Measurements from ENCODE around the gene TNFSF12. TPM values are rescaled to one million over a fixed set of nuclear protein-coding genes. Genes with fewer than 3 reads are reported as not detected.
A peak's percentile ranks its signal among the peaks of the same experiment; 100 is the strongest.

TNFSF12 gene
- total RNA-seq, 3 donors from 2014 or later = 39.3 to 65.3 (median 41.1) TPM

GRCh38 chr17:7538891-7539545 lies 9.8 kb upstream of the TNFSF12 start:
- DNase-seq (ENCODE audit: low spot score in 2 of 2) = no peak
- no peaks in the 10 kb centered on the region for H3K4me1 ChIP-seq
- intact Hi-C loops (cut with DNase I; ENCODE audit: low total_unique reads) = no loop called here

GRCh38 chr17:7541074-7541621 lies 7.7 kb upstream of the TNFSF12 start:
- TF ChIP-seq CTCF (IDR thresholded peaks at IDR 0.05) = no peak
- TF ChIP-seq POLR2AphosphoS5 (IDR thresholded peaks at IDR 0.05) = no peak
- TF ChIP-seq POLR2A (IDR thresholded peaks at IDR 0.05) = no peak
- DNase-seq (ENCODE audit: low spot score in 2 of 2) = no peak
- Histone ChIP-seq H3K4me1 (no peaks in the 10 kb centered on the region), H3K27ac (no peak overlapping the region), H3K9me3 (peaks cover 0 to 6% of the 10 kb centered on the region in 2 donors), H3K36me3 (no peaks in the 10 kb centered on the region), H3K27me3 (no peaks in the 10 kb centered on the region), H3K4me3 (no peak overlapping the region)
- intact Hi-C loops (cut with DNase I; ENCODE audit: low total_unique reads) = no loop called here

More at GRCh38 chr17:7538891-7539545, 9.8 kb upstream of the TNFSF12 start:
- Histone ChIP-seq H3K9me3 (peaks cover 0 to 6% of the 10 kb centered on the region in 2 donors), H3K27me3 (no peaks in the 10 kb centered on the region), H3K27ac (no peak overlapping the region), H3K4me3 (no peak overlapping the region), H3K36me3 (no peaks in the 10 kb centered on the region)
- TF ChIP-seq POLR2AphosphoS5 (IDR thresholded peaks at IDR 0.05) (no peak), CTCF (IDR thresholded peaks at IDR 0.05) (no peak), POLR2A (IDR thresholded peaks at IDR 0.05) (no peak)

- Histone ChIP-seq H3K27ac (no peak overlapping the region), H3K36me3 (no peaks in the 10 kb centered on the region), H3K4me3 (no peak overlapping the region), H3K9me3 (no peaks in the 10 kb centered on the region), H3K27me3 (no peaks in the 10 kb centered on the region), H3K4me1 (peaks cover 2 to 6% of the 10 kb centered on the region in 2 donors)
- no peak for DNase-seq (ENCODE audit: low spot score in 2 of 2)
- intact Hi-C loops (cut with DNase I; ENCODE audit: low total_unique reads) = no loop called here
- TF ChIP-seq POLR2A (IDR thresholded peaks at IDR 0.05) (no peak), POLR2AphosphoS5 (IDR thresholded peaks at IDR 0.05) (no peak), CTCF (IDR thresholded peaks at IDR 0.05) (no peak)
These were observed 3.9 kb upstream of the TNFSF12 start for GRCh38 chr17:7544911-7545310.

- TF ChIP-seq POLR2AphosphoS5 (IDR thresholded peaks at IDR 0.05) = no peak
- no peak for TF ChIP-seq POLR2A (IDR thresholded peaks at IDR 0.05)
- no peak for TF ChIP-seq CTCF (IDR thresholded peaks at IDR 0.05)
These were observed 670 bp downstream of the TNFSF12 start for GRCh38 chr17:7549401-7550055.

GRCh38 chr17:7550344-7550743 lies 1.5 kb downstream of the TNFSF12 start:
- peaks cover 2 to 6% of the 10 kb centered on the region in 2 donors for H3K4me1 ChIP-seq
- peak overlapping the region in 1 of 3 donors; percentile 76 for H3K4me3 ChIP-seq
- no peaks in the 10 kb centered on the region for H3K36me3 ChIP-seq
- no peaks in the 10 kb centered on the region for H3K27me3 ChIP-seq
- no peaks in the 10 kb centered on the region for H3K9me3 ChIP-seq
- TF ChIP-seq POLR2AphosphoS5 (IDR thresholded peaks at IDR 0.05) (no peak), POLR2A (IDR thresholded peaks at IDR 0.05) (no peak), CTCF (IDR thresholded peaks at IDR 0.05) (no peak)
- DNase-seq (ENCODE audit: low spot score in 2 of 2) = no peak
- H3K27ac ChIP-seq = peak overlapping the region; percentile 89 to 94
- intact Hi-C loops (cut with DNase I; ENCODE audit: low total_unique reads) = no loop called here

More at GRCh38 chr17:7549401-7550055, 670 bp downstream of the TNFSF12 start:
- Histone ChIP-seq H3K27me3 (no peaks in the 10 kb centered on the region), H3K4me3 (peak overlapping the region; percentile 67 to 77 (median 76)), H3K9me3 (no peaks in the 10 kb centered on the region), H3K36me3 (no peaks in the 10 kb centered on the region), H3K4me1 (peaks cover 2 to 6% of the 10 kb centered on the region in 2 donors), H3K27ac (peak overlapping the region; percentile 89 to 94)
- intact Hi-C loops (cut with DNase I; ENCODE audit: low total_unique reads) = no loop called here
- DNase-seq (ENCODE audit: low spot score in 2 of 2) = no peak
